Measurements from ENCODE around the gene C19orf67.

C19orf67 gene

GRCh38 chr19:14091081-14091812 lies 5.7 kb upstream of the C19orf67 start (continued):
- TF ChIP-seq, protein P1, sequence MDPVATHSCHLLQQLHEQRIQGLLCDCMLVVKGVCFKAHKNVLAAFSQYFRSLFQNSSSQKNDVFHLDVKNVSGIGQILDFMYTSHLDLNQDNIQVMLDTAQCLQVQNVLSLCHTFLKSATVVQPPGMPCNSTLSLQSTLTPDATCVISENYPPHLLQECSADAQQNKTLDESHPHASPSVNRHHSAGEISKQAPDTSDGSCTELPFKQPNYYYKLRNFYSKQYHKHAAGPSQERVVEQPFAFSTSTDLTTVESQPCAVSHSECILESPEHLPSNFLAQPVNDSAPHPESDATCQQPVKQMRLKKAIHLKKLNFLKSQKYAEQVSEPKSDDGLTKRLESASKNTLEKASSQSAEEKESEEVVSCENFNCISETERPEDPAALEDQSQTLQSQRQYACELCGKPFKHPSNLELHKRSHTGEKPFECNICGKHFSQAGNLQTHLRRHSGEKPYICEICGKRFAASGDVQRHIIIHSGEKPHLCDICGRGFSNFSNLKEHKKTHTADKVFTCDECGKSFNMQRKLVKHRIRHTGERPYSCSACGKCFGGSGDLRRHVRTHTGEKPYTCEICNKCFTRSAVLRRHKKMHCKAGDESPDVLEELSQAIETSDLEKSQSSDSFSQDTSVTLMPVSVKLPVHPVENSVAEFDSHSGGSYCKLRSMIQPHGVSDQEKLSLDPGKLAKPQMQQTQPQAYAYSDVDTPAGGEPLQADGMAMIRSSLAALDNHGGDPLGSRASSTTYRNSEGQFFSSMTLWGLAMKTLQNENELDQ (tag by site-specific recombination; IDR thresholded peaks at IDR 0.05; ENCODE audit: low read depth): no peak
- TF ChIP-seq SCRT2 (tag by site-specific recombination; IDR thresholded peaks at IDR 0.05) (0 out of 2 replicates have a peak, but pooled peaks have one; percentile 16), GLI4 (tag by site-specific recombination; IDR thresholded peaks at IDR 0.05) (no peak), KLF16 (tag by site-specific recombination; IDR thresholded peaks at IDR 0.05) (peak; percentile 76; the same call in 1 of the 2 replicates), ZNF529 (tag by site-specific recombination; IDR thresholded peaks at IDR 0.05; ENCODE audit: insufficient replicate concordance) (no peak), ZNF513 (tag by site-specific recombination; IDR thresholded peaks at IDR 0.05) (no peak), ZNF521 (tag by site-specific recombination; IDR thresholded peaks at IDR 0.05) (no peak), ZIC2 (tag by site-specific recombination; IDR thresholded peaks at IDR 0.05) (peak; percentile 73), PRDM2 (tag by site-specific recombination; IDR thresholded peaks at IDR 0.05; ENCODE audit: borderline replicate concordance) (no peak), ZNF837 (tag by site-specific recombination; IDR thresholded peaks at IDR 0.05) (no peak), ZNF426 (tag by site-specific recombination; IDR thresholded peaks at IDR 0.05) (no peak), IKZF3 (tag by site-specific recombination; IDR thresholded peaks at IDR 0.05) (peak; percentile 63; the same call in 1 of the 2 replicates), ZNF555 (tag by site-specific recombination; conservative IDR thresholded peaks at IDR 0.05) (no peak), ZNF132 (tag by site-specific recombination; IDR thresholded peaks at IDR 0.05; ENCODE audit: borderline replicate concordance) (no peak), ZNF747 (tag by site-specific recombination; IDR thresholded peaks at IDR 0.05) (no peak), PATZ1 (tag by site-specific recombination; IDR thresholded peaks at IDR 0.05) (peak; percentile 90), ZBTB8A (tag by site-specific recombination; IDR thresholded peaks at IDR 0.05) (peak; percentile 94), GLIS1 (tag by site-specific recombination; IDR thresholded peaks at IDR 0.05) (peak; percentile 89), BCL11B (tag by site-specific recombination; IDR thresholded peaks at IDR 0.05; ENCODE audit: low read depth) (0 out of 2 replicates have a peak, but pooled peaks have one; percentile 70), ZBTB20 (tag by site-specific recombination; IDR thresholded peaks at IDR 0.05) (peak; percentile 92), KLF10 (tag by site-specific recombination; IDR thresholded peaks at IDR 0.05) (peak; percentile 78)
- TF ChIP-seq, protein P2, sequence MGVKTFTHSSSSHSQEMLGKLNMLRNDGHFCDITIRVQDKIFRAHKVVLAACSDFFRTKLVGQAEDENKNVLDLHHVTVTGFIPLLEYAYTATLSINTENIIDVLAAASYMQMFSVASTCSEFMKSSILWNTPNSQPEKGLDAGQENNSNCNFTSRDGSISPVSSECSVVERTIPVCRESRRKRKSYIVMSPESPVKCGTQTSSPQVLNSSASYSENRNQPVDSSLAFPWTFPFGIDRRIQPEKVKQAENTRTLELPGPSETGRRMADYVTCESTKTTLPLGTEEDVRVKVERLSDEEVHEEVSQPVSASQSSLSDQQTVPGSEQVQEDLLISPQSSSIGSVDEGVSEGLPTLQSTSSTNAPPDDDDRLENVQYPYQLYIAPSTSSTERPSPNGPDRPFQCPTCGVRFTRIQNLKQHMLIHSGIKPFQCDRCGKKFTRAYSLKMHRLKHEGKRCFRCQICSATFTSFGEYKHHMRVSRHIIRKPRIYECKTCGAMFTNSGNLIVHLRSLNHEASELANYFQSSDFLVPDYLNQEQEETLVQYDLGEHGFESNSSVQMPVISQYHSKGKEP (tag by site-specific recombination; IDR thresholded peaks at IDR 0.05): peak; percentile 22; the same call in 1 of the 2 replicates
- TF ChIP-seq, protein P3, sequence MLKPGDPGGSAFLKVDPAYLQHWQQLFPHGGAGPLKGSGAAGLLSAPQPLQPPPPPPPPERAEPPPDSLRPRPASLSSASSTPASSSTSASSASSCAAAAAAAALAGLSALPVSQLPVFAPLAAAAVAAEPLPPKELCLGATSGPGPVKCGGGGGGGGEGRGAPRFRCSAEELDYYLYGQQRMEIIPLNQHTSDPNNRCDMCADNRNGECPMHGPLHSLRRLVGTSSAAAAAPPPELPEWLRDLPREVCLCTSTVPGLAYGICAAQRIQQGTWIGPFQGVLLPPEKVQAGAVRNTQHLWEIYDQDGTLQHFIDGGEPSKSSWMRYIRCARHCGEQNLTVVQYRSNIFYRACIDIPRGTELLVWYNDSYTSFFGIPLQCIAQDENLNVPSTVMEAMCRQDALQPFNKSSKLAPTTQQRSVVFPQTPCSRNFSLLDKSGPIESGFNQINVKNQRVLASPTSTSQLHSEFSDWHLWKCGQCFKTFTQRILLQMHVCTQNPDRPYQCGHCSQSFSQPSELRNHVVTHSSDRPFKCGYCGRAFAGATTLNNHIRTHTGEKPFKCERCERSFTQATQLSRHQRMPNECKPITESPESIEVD (tag by site-specific recombination; IDR thresholded peaks at IDR 0.05): no peak
